Hepatocyte (in vitro differentiated cells): ENCODE measurements around the gene PPP6R2. TPM values are rescaled to one million over a fixed set of nuclear protein-coding genes. Genes with fewer than 3 reads are reported as not detected.

Source experiments
- DNase-seq: peaks from one replicate; pipeline ENCODE4 v3.0.0-alpha.2; 2016; ENCODE audit warnings: low spot score
- H2AFZ ChIP-seq: fragments of 200-600 bp; sonication (generic); 2 replicates; pipeline ENCODE4 v1.6.0; 2016; ENCODE audit warnings: antibody characterized with exemption, mild to moderate bottlenecking
- H3K27ac ChIP-seq: fragments of 200-600 bp; sonication (generic); 2 replicates; pipeline ENCODE4 v1.5.1; 2016; ENCODE audit warnings: mild to moderate bottlenecking
- H3K27me3 ChIP-seq: fragments of 200-600 bp; sonication (generic); 2 replicates; pipeline ENCODE4 v1.6.1; 2016
- H3K36me3 ChIP-seq: fragments of 200-600 bp; sonication (generic); replicated peaks from 2 replicates; pipeline ENCODE4 v1.5.1; 2016; ENCODE audit warnings: low read depth; ENCODE audit not compliant: insufficient read depth
- H3K4me1 ChIP-seq: fragments of 200-600 bp; sonication (generic); 2 replicates; pipeline ENCODE4 v1.5.1; 2016; ENCODE audit warnings: mild to moderate bottlenecking, moderate library complexity; ENCODE audit not compliant: insufficient read depth
- H3K4me2 ChIP-seq: fragments of 200-600 bp; sonication (generic); 2 replicates; pipeline ENCODE4 v1.6.0; 2016
- H3K4me3 ChIP-seq: fragments of 200-600 bp; sonication (generic); 2 replicates; pipeline ENCODE4 v1.5.1; 2016; ENCODE audit warnings: mild to moderate bottlenecking
- H3K79me2 ChIP-seq: fragments of 200-600 bp; sonication (generic); 2 replicates; pipeline ENCODE4 v1.6.0; 2017; ENCODE audit warnings: mild to moderate bottlenecking
- H3K9me2 ChIP-seq: fragments of 200-600 bp; sonication (generic); replicated peaks from 2 replicates; pipeline ENCODE4 v1.6.0; 2017; ENCODE audit warnings: mild to moderate bottlenecking; ENCODE audit not compliant: insufficient read depth
- H3K9me3 ChIP-seq: fragments of 200-600 bp; sonication (generic); 2 replicates; pipeline ENCODE4 v1.5.1; 2016; ENCODE audit warnings: low read depth, mild to moderate bottlenecking
- H4K20me1 ChIP-seq: fragments of 200-600 bp; sonication (generic); 2 replicates; pipeline ENCODE4 v1.6.0; 2016; ENCODE audit warnings: mild to moderate bottlenecking; ENCODE audit not compliant: insufficient read depth, poor library complexity, severe bottlenecking
- CTCF ChIP-seq: fragments of 200-600 bp; sonication (generic); IDR thresholded peaks from 2 replicates; pipeline ENCODE4 v1.5.1; 2016; ENCODE audit warnings: antibody characterized with exemption, mild to moderate bottlenecking; ENCODE audit not compliant: poor library complexity
- EZH2 ChIP-seq: fragments of 200-600 bp; sonication (generic); IDR thresholded peaks from 2 replicates; pipeline ENCODE4 v1.6.1; 2016; ENCODE audit warnings: antibody characterized with exemption, mild to moderate bottlenecking, borderline replicate concordance
- EZH2phosphoT487 ChIP-seq: fragments of 200-600 bp; sonication (generic); IDR thresholded peaks from one replicate; pipeline ENCODE4 v1.6.1; 2018; ENCODE audit warnings: antibody characterized with exemption, mild to moderate bottlenecking, low read depth, moderate library complexity; ENCODE audit not compliant: unreplicated experiment, severe bottlenecking
- WGBS: methylation state at CpG from one replicate; pipeline ENCODE4 v1.1.6; 2016; ENCODE audit warnings: low lambda C conversion rate; ENCODE audit errors: missing lambda C conversion rate; 5-methylcytosine and 5-hydroxymethylcytosine counted together
- polyA plus RNA-seq: library from polyadenylated mRNA; unstranded; fragments of >200 nt; fragmentation: Nextera tagmentation; extraction: Ambion mirVana; gene quantifications from 2 replicates; pipeline ENCODE4 v1.2.1, GENCODE V29; 2016
- total RNA-seq: library from RNA; depleted of rRNA; stranded (reverse); fragments of >200 nt; gene quantifications from 2 replicates; pipeline ENCODE4 v1.2.3, GENCODE V29; 2014

PPP6R2 gene
- total and polyA plus RNA-seq, 2 experiments from 2014 or later = 47.0 to 57.9 TPM

DNA sequence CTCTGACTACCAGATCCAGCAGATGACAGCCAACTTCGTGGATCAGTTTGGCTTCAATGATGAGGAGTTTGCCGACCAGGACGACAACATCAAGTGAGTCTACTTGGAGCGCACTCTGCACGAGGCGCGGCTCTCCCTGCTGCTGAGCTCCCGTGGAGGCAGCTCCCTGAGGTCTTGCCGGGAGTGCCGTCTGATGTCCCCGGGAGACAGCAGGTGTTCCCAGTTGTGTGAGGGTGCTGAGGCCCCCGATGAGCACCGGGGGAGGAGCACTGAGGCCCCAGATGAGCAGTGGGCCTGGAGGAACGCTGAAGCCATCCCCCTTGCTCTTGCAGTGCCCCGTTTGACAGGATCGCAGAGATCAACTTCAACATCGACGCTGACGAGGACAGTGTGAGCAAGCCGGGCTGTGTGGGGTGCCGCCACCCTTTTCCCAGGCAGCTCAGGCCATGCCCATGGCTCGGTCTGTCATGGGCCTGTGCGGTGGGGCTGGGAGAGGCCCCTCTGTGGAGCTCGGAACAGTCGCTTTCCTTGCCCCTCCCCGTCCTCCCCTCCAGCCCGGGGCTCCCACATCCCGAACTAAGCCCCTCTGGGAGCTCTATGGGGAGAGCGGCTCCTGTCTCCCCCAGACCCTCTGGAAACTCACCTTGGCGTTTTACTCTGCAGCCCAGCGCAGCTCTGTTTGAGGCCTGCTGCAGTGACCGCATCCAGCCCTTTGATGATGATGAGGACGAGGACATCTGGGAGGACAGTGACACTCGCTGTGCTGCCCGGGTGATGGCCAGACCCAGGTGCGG, 94.6 kb downstream of the PPP6R2 start:
- Histone ChIP-seq H4K20me1 (no peaks in the 10 kb centered on the region), H3K4me3 (no peak overlapping the region), H2AFZ (no peak overlapping the region), H3K27ac (no peak overlapping the region), H3K4me1 (no peaks in the 10 kb centered on the region), H3K9me2 (no peaks in the 10 kb centered on the region), H3K36me3 (no peaks in the 10 kb centered on the region), H3K79me2 (no peaks in the 10 kb centered on the region), H3K4me2 (no peak overlapping the region), H3K9me3 (no peaks in the 10 kb centered on the region), H3K27me3 (no peaks in the 10 kb centered on the region)
- TF ChIP-seq CTCF (no peak), EZH2 (no peak), EZH2phosphoT487 (no peak)
- WGBS = 94% methylated on average over 35 of the region's 36 CpGs
- DNase-seq = no peak

- no peak for DNase-seq
- H3K9me2 ChIP-seq = no peaks in the 10 kb centered on the region
- H3K27me3 ChIP-seq = no peaks in the 10 kb centered on the region
- H3K4me1 ChIP-seq = no peaks in the 10 kb centered on the region
- no peak overlapping the region for H3K4me2 ChIP-seq
- 93% methylated on average over 34 of the region's 34 CpGs for WGBS
- H3K36me3 ChIP-seq = no peaks in the 10 kb centered on the region
- H3K4me3 ChIP-seq = no peak overlapping the region
- no peaks in the 10 kb centered on the region for H3K9me3 ChIP-seq
- no peaks in the 10 kb centered on the region for H3K79me2 ChIP-seq
- TF ChIP-seq EZH2 (no peak), EZH2phosphoT487 (no peak), CTCF (no peak)
- no peaks in the 10 kb centered on the region for H4K20me1 ChIP-seq
- no peak overlapping the region for H2AFZ ChIP-seq
- H3K27ac ChIP-seq = no peak overlapping the region
These were observed 95.5 kb downstream of the PPP6R2 start for GRCh38 chr22:50438305-50439275.

DNA sequence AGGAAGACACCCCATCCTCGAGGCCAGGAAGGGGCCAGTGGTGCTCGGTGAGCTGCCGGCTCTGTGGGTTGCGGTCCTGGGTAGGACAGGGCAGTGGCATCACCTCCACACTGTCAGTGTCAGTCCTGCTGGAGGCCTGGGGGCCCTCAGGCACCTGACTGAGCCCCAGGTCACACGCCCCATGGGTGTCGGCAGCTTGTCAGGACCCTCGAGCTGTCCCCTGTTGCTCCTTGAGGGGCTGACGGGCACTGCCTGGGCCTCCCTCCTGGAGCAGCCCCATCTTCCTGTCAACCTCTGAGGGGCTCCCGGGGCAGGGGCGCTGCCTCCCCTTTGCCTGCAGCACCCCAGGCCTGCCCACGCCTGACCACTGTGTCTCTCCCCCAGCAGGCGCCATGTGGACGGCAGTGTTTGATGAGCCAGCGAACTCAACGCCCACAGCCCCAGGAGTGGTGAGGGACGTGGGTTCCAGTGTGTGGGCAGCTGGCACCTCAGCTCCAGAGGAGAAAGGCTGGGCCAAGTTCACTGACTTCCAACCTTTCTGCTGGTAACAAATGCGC, 96.3 kb downstream of the PPP6R2 start:
- Histone ChIP-seq H3K27me3 (no peaks in the 10 kb centered on the region), H4K20me1 (no peaks in the 10 kb centered on the region), H3K27ac (no peak overlapping the region), H3K4me1 (no peaks in the 10 kb centered on the region), H3K4me3 (no peak overlapping the region), H3K9me2 (no peaks in the 10 kb centered on the region), H3K4me2 (no peak overlapping the region), H2AFZ (no peak overlapping the region), H3K79me2 (no peaks in the 10 kb centered on the region), H3K9me3 (no peaks in the 10 kb centered on the region), H3K36me3 (no peaks in the 10 kb centered on the region)
- WGBS = 97% methylated on average over 17 of the region's 17 CpGs
- DNase-seq = no peak
- TF ChIP-seq EZH2 (no peak), CTCF (no peak), EZH2phosphoT487 (no peak)
